Motor neuron (in vitro differentiated cells): ENCODE results near the gene ADAMTSL5. TPM values are rescaled to one million over a fixed set of nuclear protein-coding genes. Genes with fewer than 3 reads are reported as not detected.

Experiments used
- ATAC-seq, 8 experiments: fragments of 200-7000 bp; cut with Tn5 transposase; replicated peaks in 6 of 8; 2 replicates each; pipeline ENCODE4 v1.8.0; 2021; ENCODE audit warnings: mild to moderate bottlenecking in 8 of 8, moderate library complexity in 8 of 8
- H3K27ac ChIP-seq, 2 donors: fragments of 250-450 bp; sonication (Bioruptor Pico); 2 replicates each; pipeline ENCODE4 v1.9.0; 2021; ENCODE audit warnings: antibody characterized with exemption in 2 of 2, mild to moderate bottlenecking in 2 of 2, moderate library complexity in 1 of 2
- H3K4me1 ChIP-seq, 2 donors: fragments of 250-450 bp; sonication (Bioruptor Pico); replicated peaks in 1 of 2; 2 replicates each; pipeline ENCODE4 v1.6.1; 2021; ENCODE audit warnings: antibody characterized with exemption in 2 of 2, mild to moderate bottlenecking in 2 of 2, moderate library complexity in 1 of 2
- H3K4me3 ChIP-seq, 5 donors: fragments of 250-450 bp; sonication (Bioruptor Pico); 2 replicates each; pipeline ENCODE4 v1.9.0; 2021; ENCODE audit warnings: antibody characterized with exemption in 5 of 5, mild to moderate bottlenecking in 5 of 5, moderate library complexity in 4 of 5
- WGBS, 10 experiments: fragments of 450-650 bp; shearing (Covaris generic); methylation state at CpG; one replicate each; pipeline ENCODE4 v1.0.0; 2022; 5-methylcytosine and 5-hydroxymethylcytosine counted together
- in situ Hi-C, 9 experiments: fragments of 400-800 bp; cut with MboI; loops; one replicate each; pipeline ENCODE4 v1.15.0; 2021; ENCODE audit warnings: low sequenced_read_pairs in 9 of 9, low pct_unique_long_range_greater_than_20kb in 2 of 9; ENCODE audit not compliant: unreplicated experiment in 9 of 9
- total RNA-seq, 8 experiments: library from RNA; unstranded; fragments of 300-600 nt; gene quantifications; 2 replicates each; pipeline versions ENCODE4 v1.2.3 to v1.2.4, GENCODE V29; 2022

The ADAMTSL5 gene
- total RNA-seq, 8 experiments from 2014 or later, result 0.09 to 8.2 (median 1.5) TPM; not detected in 1

GRCh38 chr19:1468274-1468820 lies 44.5 kb downstream of the ADAMTSL5 start:
- Histone ChIP-seq H3K4me1 (peaks cover 34 to 37% of the 10 kb centered on the region in 2 donors), H3K4me3 (no peak overlapping the region), H3K27ac (no peak overlapping the region)
- in situ Hi-C loops, result no loop called here
- no peak for ATAC-seq
- WGBS, 10 experiments, result 10 to 78% methylated on average over 13 to 22 of the region's 49 CpGs; no CpG with 5 or more reads in 8 of the 10 experiments

GRCh38 chr19:1467490-1468273 lies 45.1 kb downstream of the ADAMTSL5 start:
- peak in 1 of 8 experiments; percentile 10 for ATAC-seq
- Histone ChIP-seq H3K27ac (no peak overlapping the region), H3K4me1 (peaks cover 27 to 31% of the 10 kb centered on the region in 2 donors), H3K4me3 (no peak overlapping the region)
- in situ Hi-C loops, result no loop called here
- WGBS, 10 experiments, result 1 to 71% (median 54%) methylated on average over 9 to 10 of the region's 92 CpGs; no CpG with 5 or more reads in 7 of the 10 experiments

GRCh38 chr19:1467215-1467489 lies 45.7 kb downstream of the ADAMTSL5 start:
- in situ Hi-C loops, result no loop called here
- WGBS, 10 experiments, result 0 to 42% methylated on average over 1 to 7 of the region's 36 CpGs; no CpG with 5 or more reads in 8 of the 10 experiments
- H3K4me1 ChIP-seq, result peaks cover 24 to 29% of the 10 kb centered on the region in 2 donors
- ATAC-seq, result no peak
- H3K27ac ChIP-seq, result no peak overlapping the region
- no peak overlapping the region for H3K4me3 ChIP-seq

- WGBS, 10 experiments, result 11 to 100% (median 55%) methylated on average over 1 to 19 of the region's 70 CpGs; no CpG with 5 or more reads in 4 of the 10 experiments
Measured at GRCh38 chr19:1466461-1467214, 46.2 kb downstream of the ADAMTSL5 start.

GRCh38 chr19:1466018-1466460 lies 46.8 kb downstream of the ADAMTSL5 start:
- WGBS, 10 experiments, result 82 to 84% methylated on average over 8 to 20 of the region's 41 CpGs; no CpG with 5 or more reads in 8 of the 10 experiments
- in situ Hi-C loops, result no loop called here
- no peak for ATAC-seq
- H3K4me1 ChIP-seq, result peaks cover 13 to 19% of the 10 kb centered on the region in 2 donors
- no peak overlapping the region for H3K27ac ChIP-seq
- H3K4me3 ChIP-seq, result no peak overlapping the region

More at GRCh38 chr19:1466461-1467214, 46.2 kb downstream of the ADAMTSL5 start:
- in situ Hi-C loops, result no loop called here
- Histone ChIP-seq H3K4me3 (no peak overlapping the region), H3K27ac (no peak overlapping the region), H3K4me1 (peaks cover 19 to 25% of the 10 kb centered on the region in 2 donors)
- no peak for ATAC-seq

- in situ Hi-C loops, result no loop called here
- WGBS, 10 experiments, result 80 to 94% methylated on average over 4 to 7 of the region's 83 CpGs; no CpG with 5 or more reads in 8 of the 10 experiments
- H3K4me3 ChIP-seq, result no peak overlapping the region
Measured at GRCh38 chr19:1465191-1466016, 47.4 kb downstream of the ADAMTSL5 start.

GRCh38 chr19:1461862-1462261 lies 51.0 kb downstream of the ADAMTSL5 start:
- in situ Hi-C loops, result no loop called here
- ATAC-seq, result no peak
- Histone ChIP-seq H3K4me3 (no peak overlapping the region), H3K4me1 (no peaks in the 10 kb centered on the region), H3K27ac (no peak overlapping the region)
- 100% methylated on average over 1 to 3 of the region's 24 CpGs; no CpG with 5 or more reads in 8 of the 10 experiments for WGBS, 10 experiments

More at GRCh38 chr19:1465191-1466016, 47.4 kb downstream of the ADAMTSL5 start:
- H3K27ac ChIP-seq, result no peak overlapping the region
- ATAC-seq, result peak in 2 of 8 experiments; percentile 3 to 41
- H3K4me1 ChIP-seq, result peaks cover 6 to 14% of the 10 kb centered on the region in 2 donors

GRCh38 chr19:1460033-1460995 lies 52.5 kb downstream of the ADAMTSL5 start:
- Histone ChIP-seq H3K4me3 (no peak overlapping the region), H3K27ac (no peak overlapping the region), H3K4me1 (no peaks in the 10 kb centered on the region)
- no peak for ATAC-seq
- 80% methylated on average over 3 of the region's 36 CpGs; no CpG with 5 or more reads in 9 of the 10 experiments for WGBS, 10 experiments
- in situ Hi-C loops, result no loop called here

GRCh38 chr19:1459479-1459878 lies 53.3 kb downstream of the ADAMTSL5 start:
- no peak for ATAC-seq
- no peaks in the 10 kb centered on the region for H3K4me1 ChIP-seq
- no peak overlapping the region for H3K27ac ChIP-seq
- WGBS, 10 experiments, result 0 to 100% (median 83%) methylated on average over 1 to 5 of the region's 9 CpGs; no CpG with 5 or more reads in 2 of the 10 experiments
- in situ Hi-C loops, result no loop called here
- no peak overlapping the region for H3K4me3 ChIP-seq

GRCh38 chr19:1457892-1458291 lies 54.9 kb downstream of the ADAMTSL5 start:
- in situ Hi-C loops, result no loop called here
- 60 to 100% (median 93%) methylated on average over 1 to 7 of the region's 16 CpGs; no CpG with 5 or more reads in 6 of the 10 experiments for WGBS, 10 experiments
- no peak for ATAC-seq
- Histone ChIP-seq H3K27ac (no peak overlapping the region), H3K4me3 (no peak overlapping the region), H3K4me1 (peaks cover 11 to 12% of the 10 kb centered on the region in 2 donors)

- Histone ChIP-seq H3K4me3 (no peak overlapping the region), H3K4me1 (peaks cover 14 to 19% of the 10 kb centered on the region in 2 donors), H3K27ac (no peak overlapping the region)
- in situ Hi-C loops, result no loop called here
- ATAC-seq, result no peak
- WGBS, 10 experiments, result 24 to 83% (median 56%) methylated on average over 1 to 18 of the region's 48 CpGs; no CpG with 5 or more reads in 4 of the 10 experiments
Measured at GRCh38 chr19:1457031-1457739, 55.6 kb downstream of the ADAMTSL5 start.
